Mesenteric fat pad (tissue), 1 donor: Measurements from ENCODE around the gene SCYL1. TPM values are rescaled to one million over a fixed set of nuclear protein-coding genes. Genes with fewer than 3 reads are reported as not detected.

Experiments
- DNase-seq: peaks from one replicate; pipeline ENCODE4 v3.0.0-alpha.2; 2020; ENCODE audit warnings: low spot score
- total RNA-seq: library from RNA; stranded (reverse); fragmentation: NEBNext Ultra II Directional; extraction: Animal tissue kit (Norgen Biotek cat#: 25700); gene quantifications from one replicate; pipeline ENCODE4 v1.2.1, GENCODE V29; 2021
- donor health status: DM: yes; HTN: yes; CAD: no.

Gene SCYL1
- total RNA-seq, 1 donor from 2014 or later, result 87.0 TPM

DNA sequence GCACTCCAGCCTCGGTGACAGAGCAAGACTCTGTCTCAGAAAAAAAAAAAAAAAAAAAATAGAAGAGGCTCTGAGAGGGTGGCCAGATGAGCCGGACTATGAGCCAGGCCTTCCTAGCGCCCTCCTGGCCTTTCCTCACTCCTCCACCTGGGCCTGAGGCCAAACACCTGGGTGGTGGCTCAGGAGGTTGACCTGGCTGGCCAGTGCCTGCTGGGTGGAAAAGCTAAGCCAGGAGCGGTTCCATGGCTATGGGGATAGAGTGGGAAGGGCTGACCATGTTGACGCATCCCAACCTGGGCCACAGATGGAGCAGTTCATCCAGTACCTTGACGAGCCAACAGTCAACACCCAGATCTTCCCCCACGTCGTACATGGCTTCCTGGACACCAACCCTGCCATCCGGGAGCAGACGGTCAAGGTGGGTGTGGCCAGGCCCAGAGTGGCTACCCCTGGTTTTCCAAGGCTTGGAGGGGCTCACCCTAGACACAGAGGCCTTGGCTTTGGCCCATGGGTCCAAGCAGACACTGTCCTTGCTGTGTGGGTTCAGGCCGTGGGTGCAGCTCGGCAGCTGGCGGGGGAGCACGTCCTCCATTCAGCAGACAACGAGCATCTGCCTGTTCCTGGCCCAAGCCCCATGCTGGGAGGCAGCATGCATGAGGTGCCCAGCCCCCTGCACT lies 7.6 kb downstream of the SCYL1 start:
- no peak for DNase-seq

DNA sequence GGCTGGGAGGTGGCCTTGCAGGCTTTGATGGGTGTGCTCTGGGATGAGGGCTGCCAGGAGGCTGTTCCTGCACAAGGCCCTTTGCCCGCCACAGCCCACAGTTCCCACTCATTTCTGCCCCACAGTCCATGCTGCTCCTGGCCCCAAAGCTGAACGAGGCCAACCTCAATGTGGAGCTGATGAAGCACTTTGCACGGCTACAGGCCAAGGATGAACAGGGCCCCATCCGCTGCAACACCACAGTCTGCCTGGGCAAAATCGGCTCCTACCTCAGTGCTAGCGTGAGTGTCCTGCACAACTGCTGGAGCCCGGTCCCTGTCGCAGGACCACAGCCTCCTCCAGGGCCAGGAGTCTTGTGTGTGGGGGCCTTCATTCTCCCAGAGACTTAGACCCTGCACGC lies 10.2 kb downstream of the SCYL1 start:
- no peak for DNase-seq

- DNase-seq, result no peak
Observed at GRCh38 chr11:65536412-65537295, 11.8 kb downstream of the SCYL1 start.

GRCh38 chr11:65537296-65537597 lies 12.4 kb downstream of the SCYL1 start:
- no peak for DNase-seq

GRCh38 chr11:65537620-65538231 lies 12.8 kb downstream of the SCYL1 start:
- no peak for DNase-seq

DNA sequence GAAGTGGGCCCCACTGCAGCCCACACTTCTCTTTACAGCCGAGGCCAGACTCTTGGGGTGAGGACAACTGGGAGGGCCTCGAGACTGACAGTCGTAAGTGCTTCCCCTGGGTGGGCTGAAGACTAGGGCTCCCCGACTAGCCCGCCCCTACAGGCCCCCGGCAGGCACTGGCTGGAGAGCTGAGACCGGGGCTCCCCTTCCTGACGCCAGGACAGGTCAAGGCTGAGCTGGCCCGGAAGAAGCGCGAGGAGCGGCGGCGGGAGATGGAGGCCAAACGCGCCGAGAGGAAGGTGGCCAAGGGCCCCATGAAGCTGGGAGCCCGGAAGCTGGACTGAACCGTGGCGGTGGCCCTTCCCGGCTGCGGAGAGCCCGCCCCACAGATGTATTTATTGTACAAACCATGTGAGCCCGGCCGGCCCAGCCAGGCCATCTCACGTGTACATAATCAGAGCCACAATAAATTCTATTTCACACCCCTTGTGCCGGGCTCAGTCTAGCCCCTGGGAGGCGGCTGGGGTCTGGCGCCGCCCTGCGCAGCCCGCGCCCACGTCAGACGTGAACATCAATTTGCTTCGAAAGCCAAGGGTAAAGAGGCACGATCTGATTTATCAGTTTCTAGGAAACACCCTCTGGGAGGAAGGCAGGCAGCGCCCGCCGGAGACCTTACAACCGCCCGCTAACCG lies 13.5 kb downstream of the SCYL1 start:
- no peak for DNase-seq

- no peak for DNase-seq
Observed at GRCh38 chr11:65538915-65539743, 14.2 kb downstream of the SCYL1 start.

DNA sequence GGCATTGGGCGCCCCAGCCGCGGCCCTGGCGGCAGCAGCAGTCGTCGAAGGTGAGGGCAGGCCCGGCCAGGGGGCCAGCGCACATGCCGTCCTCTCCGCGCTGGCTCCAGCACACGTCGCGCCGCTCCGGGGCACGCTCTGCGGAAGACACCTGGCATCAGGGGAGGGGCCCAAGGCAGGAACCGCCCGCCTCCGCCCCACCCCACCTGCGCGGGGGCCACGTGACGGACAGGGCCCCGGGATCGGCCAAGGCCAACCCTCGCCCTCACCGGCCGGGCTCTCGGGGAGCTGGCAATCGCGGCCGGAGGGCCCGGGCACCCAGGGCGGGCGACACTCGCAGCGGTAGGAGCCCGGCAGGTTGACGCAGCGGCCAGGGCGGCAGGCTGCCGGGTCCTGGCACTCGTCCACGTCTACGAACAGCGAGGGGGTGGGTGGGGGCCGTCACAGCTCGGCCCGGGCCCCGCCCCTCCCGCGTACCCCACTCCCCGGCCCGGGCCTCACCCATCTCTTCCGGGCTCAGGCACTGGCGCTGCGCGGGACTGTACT lies 14.9 kb downstream of the SCYL1 start:
- no peak for DNase-seq

DNA sequence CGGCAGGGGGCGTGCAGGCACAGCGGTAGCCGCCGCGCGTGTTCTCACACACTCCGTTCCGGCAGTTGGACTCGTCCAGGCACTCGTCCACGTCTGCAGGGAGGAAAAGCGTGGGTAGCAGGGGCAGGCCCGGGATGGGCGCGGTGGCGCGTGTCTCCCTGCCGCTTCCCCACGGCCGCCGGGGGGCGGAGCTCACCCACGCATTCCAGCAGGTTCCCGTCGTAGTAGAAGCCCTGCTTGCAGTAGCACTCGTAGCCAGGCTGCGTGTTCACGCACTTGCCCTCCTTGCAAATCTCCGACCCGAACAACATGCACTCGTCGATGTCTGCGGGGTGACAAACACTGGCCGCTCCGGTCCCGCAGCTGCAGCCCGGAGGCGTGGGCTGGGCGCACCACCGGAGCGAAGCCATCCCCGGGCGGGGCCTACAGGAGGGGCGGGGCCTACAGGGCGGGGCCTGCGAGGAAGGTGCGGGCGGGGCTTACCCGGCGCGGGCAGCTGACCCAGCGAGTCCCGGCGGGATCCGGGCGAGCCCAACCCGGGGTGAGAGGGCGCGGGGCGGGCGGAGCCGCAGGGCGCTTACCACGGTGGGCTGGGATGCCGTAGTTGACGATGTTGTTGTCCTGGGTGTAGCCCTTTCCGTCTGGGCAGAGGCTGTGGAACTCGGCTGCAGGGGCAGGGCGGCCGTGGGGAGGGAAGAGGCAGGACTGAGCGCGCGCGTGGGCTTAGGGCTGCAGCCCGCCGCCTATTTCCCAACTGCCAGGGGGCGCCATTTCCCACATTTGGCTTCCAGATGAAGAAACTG lies 15.6 kb downstream of the SCYL1 start:
- DNase-seq, result peak; percentile 98

GRCh38 chr11:65541093-65541982 lies 16.5 kb downstream of the SCYL1 start:
- no peak for DNase-seq

DNA sequence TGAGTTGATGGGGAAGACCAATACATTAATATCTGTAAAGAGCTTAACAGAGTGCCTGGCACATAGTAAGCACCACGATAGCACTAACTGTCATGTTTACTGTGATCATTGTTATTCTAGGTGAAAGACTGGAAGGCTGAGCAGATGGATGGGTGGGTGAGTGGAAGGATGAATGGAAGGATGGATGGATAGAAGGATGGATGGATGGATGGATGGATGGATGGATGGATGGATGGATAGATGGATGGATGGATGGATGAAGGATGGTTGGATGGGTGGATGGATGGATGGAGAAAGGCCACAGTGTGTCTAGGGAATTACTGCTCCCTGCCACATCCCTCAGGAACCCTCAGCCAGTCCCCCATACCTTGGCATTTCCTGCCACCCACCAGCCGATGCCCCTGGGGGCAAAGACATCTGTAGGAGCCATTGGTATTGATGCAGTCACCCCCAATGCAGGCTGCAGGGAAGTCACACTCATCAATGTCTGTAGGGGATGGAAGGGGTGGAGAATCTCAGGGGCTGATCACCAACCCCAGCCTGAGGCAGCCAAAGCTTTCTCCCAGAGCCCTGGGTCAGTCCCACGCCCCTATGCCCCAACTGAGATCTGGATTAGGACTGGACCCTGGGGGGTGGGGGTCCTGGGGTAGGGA lies 18.0 kb downstream of the SCYL1 start:
- DNase-seq, result no peak

GRCh38 chr11:65545853-65546216 lies 21.0 kb downstream of the SCYL1 start:
- DNase-seq, result no peak

- DNase-seq, result peak; percentile 96
Observed at GRCh38 chr11:65546217-65546958, 21.5 kb downstream of the SCYL1 start.

- DNase-seq, result no peak
Observed at GRCh38 chr11:65547446-65548125, 22.7 kb downstream of the SCYL1 start.

GRCh38 chr11:65548395-65548794 lies 23.5 kb downstream of the SCYL1 start:
- DNase-seq, result no peak

GRCh38 chr11:65549096-65549495 lies 24.2 kb downstream of the SCYL1 start:
- DNase-seq, result no peak
